BE2C (cell line): Measurements from ENCODE around the gene HSDL1.

Experiments used
- DNase-seq: peaks from one replicate; pipeline ENCODE4 v3.0.0-alpha.2; 2020
- H3K27me3 ChIP-seq: fragments of 250-450 bp; sonication (Bioruptor Pico); 2 replicates; pipeline ENCODE4 v1.5.1; 2020; ENCODE audit warnings: mild to moderate bottlenecking
- H3K36me3 ChIP-seq: fragments of 250-450 bp; sonication (Bioruptor Pico); 2 replicates; pipeline ENCODE4 v1.5.1; 2020; ENCODE audit warnings: mild to moderate bottlenecking
- H3K4me1 ChIP-seq: fragments of 250-450 bp; sonication (Bioruptor Pico); 2 replicates; pipeline ENCODE4 v1.5.1; 2020
- H3K4me3 ChIP-seq: 2 replicates; pipeline ENCODE4 v1.5.1; 2011; ENCODE audit warnings: low read depth, low read length
- H3K9me3 ChIP-seq: fragments of 250-450 bp; sonication (Bioruptor Pico); 2 replicates; pipeline ENCODE4 v1.5.1; 2020
- CTCF ChIP-seq: IDR thresholded peaks from 2 replicates; pipeline ENCODE4 v1.5.1; 2012; ENCODE audit warnings: mild to moderate bottlenecking, low read depth, low read length

The HSDL1 gene

GRCh38 chr16:84103678-84104077, 41.3 kb downstream of the HSDL1 start:
- TF ChIP-seq CTCF: no peak
- no peak for DNase-seq
- H3K36me3 ChIP-seq: peaks cover 3% of the 10 kb centered on the region; the same call in 1 of the 2 replicates
- H3K4me1 ChIP-seq: no peaks in the 10 kb centered on the region
- H3K9me3 ChIP-seq: no peaks in the 10 kb centered on the region
- H3K4me3 ChIP-seq: no peak overlapping the region
- H3K27me3 ChIP-seq: no peaks in the 10 kb centered on the region

GRCh38 chr16:84098939-84099338, 46.0 kb downstream of the HSDL1 start:
- Histone ChIP-seq H3K4me3 (no peak overlapping the region), H3K9me3 (no peaks in the 10 kb centered on the region), H3K36me3 (peaks cover 40% of the 10 kb centered on the region), H3K27me3 (no peaks in the 10 kb centered on the region), H3K4me1 (no peaks in the 10 kb centered on the region)
- no peak for TF ChIP-seq CTCF
- no peak for DNase-seq

DNA sequence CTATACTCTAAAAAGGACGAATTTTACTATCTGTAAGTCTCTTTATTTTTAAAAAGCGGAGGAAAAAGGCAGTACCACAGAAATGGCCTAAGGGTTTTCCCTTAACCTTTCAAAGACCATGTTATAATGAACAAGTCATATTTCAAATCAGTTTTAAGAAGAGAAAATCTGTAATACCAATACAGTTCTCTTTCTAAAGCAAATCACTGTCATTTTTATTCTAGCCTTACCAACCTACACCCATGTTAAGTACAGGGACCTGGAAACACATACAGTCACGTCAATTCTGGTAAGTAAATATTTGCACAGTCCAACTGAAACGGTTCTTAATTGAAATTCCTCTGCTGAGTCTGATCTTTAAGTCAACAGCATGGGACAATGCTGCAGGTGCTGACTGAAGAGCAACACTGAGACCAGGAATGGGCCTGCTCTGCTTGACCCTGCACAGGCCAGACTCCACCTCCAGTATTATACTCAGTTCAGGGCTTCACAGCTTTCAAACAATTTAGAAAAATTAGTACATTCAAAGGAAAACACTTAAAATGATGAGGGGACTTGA, 48.5 kb downstream of the HSDL1 start:
- Histone ChIP-seq H3K4me3 (no peak overlapping the region), H3K27me3 (no peaks in the 10 kb centered on the region), H3K4me1 (no peaks in the 10 kb centered on the region), H3K9me3 (no peaks in the 10 kb centered on the region), H3K36me3 (peaks cover 58% of the 10 kb centered on the region)
- no peak for DNase-seq
- TF ChIP-seq CTCF: no peak

DNA sequence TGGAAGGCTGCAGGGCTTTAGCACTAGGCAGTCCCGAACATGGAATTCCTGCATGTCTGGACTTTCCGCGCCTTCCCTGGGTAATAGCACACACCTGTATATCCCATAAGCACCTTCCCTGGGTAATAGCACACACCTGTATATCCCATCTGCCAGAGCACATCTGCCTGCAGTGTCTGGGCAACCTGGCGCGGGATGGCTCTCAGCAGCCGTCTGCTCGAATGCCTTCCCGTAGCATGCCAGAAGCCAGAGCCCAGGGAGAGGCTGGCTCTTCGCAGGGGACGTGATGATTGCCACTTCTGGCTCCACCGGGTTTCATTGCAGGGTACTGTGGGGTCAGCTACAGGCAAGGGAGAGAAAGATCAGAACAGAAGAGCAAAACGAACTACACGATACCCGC, 49.5 kb downstream of the HSDL1 start:
- H3K4me1 ChIP-seq: no peaks in the 10 kb centered on the region
- H3K9me3 ChIP-seq: no peaks in the 10 kb centered on the region
- no peak for TF ChIP-seq CTCF
- no peak overlapping the region for H3K4me3 ChIP-seq
- H3K27me3 ChIP-seq: no peaks in the 10 kb centered on the region
- peaks cover 64% of the 10 kb centered on the region for H3K36me3 ChIP-seq
- no peak for DNase-seq

GRCh38 chr16:84093879-84094270, 51.1 kb downstream of the HSDL1 start:
- no peaks in the 10 kb centered on the region for H3K4me1 ChIP-seq
- no peak for DNase-seq
- H3K36me3 ChIP-seq: peaks cover 77% of the 10 kb centered on the region
- H3K9me3 ChIP-seq: no peaks in the 10 kb centered on the region
- TF ChIP-seq CTCF: no peak
- H3K4me3 ChIP-seq: no peak overlapping the region
- no peaks in the 10 kb centered on the region for H3K27me3 ChIP-seq

- Histone ChIP-seq H3K36me3 (peaks cover 78% of the 10 kb centered on the region), H3K4me1 (no peaks in the 10 kb centered on the region), H3K4me3 (no peak overlapping the region), H3K27me3 (no peaks in the 10 kb centered on the region), H3K9me3 (no peaks in the 10 kb centered on the region)
- no peak for DNase-seq
- TF ChIP-seq CTCF: no peak
Measured at GRCh38 chr16:84093120-84093878, 51.7 kb downstream of the HSDL1 start.
